ENCODE data around the gene WDR45.

Gene WDR45

DNA sequence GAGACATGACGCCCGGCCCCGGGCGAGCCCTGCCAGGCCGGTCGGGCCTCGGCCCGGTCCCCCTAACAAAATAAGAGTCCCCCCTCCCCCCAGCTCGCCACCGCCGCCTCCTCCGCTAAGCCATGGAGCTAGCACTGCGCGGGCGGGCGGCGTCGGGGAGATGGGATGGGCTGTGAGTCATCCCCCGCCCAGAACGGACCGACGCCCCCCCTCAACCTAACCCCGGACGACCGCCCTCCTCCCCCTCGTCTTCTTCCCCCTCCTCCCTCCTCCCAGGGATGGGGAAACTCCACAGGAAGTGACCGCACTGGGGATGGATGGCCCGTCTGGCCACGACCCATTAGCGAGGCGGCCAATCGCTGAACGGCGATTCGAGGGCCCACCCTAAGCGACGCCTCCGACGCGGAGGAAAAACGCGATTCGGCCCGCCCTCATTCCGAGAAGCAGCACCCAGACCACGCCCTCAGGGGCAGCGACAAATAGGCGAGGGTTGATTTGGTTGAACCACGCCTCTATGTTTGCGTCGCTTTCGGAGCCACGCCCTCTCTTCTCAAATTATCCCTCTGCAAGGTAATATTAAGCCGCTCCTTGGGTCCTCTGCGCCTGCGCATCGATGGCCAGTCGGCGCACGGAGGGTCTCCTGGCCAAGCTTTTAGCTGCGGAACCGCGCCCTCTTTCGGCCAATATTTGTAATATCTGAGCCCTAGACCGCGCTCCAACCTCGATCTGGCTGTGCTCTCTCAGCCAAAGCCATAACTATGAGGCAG is 36.3 kb downstream of the WDR45 start, which contains the start of gene TFE3:
TSS of gene TFE3 (minus strand) at position 138 of the 767 bp plus-strand sequence. CDS start at position 7, 131 bp downstream.
- peak; percentile 98 for DNase-seq (ENCODE audit: low read depth, low spot score)

- no peak for DNase-seq (ENCODE audit: low read depth, low spot score)
Observed at GRCh38 chrX:49042581-49043219, 37.0 kb downstream of the WDR45 start.

DNA sequence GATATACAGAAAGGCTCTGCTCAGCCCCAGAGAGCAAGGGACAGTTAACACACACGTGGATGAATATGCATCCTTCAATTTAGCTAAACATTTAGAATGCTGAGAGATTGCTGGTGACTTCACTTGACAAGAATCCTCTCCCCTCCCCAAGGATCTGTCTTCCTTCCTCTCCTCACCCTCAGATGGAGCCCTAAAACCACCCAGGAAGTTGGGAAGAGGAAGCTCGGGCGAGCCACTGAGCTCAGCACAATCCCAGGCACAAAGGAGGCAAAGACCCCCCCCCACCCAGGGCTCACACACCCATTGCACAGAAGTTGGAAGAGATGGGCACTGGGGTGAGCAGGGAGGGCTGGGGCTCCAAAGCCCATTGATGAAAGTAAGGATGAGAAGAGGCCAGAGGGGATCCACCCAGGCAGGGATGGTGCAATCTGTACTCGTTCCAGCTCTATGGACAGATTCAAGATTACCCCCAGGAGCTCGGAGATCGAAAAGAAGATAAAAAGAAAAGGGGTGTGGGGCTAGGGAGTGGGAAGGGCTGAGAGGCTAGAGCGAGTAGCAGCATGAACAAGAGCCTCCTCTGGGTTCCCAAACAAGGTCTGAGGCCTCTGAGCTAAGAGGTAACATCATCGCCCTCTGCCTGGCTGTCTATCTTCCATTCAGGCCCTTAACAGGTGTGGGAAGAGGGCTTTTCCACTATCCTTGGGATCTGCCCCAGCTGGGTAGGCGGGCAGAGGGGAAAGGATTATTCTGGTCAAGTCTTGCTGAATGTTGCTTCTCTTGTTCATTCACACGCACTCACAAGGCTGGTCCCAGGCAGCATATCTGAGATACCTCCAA is 37.7 kb downstream of the WDR45 start:
- DNase-seq (ENCODE audit: low read depth, low spot score) = peak; percentile 45

GRCh38 chrX:49040376-49040955 is 39.2 kb downstream of the WDR45 start:
- DNase-seq (ENCODE audit: low read depth, low spot score) = peak; percentile 25

GRCh38 chrX:49039598-49040375 is 39.9 kb downstream of the WDR45 start:
- DNase-seq (ENCODE audit: low read depth, low spot score) = peak; percentile 93

GRCh38 chrX:49037883-49038475 is 41.7 kb downstream of the WDR45 start:
- DNase-seq (ENCODE audit: low read depth, low spot score) = peak; percentile 21

- DNase-seq (ENCODE audit: low read depth, low spot score) = no peak
Observed at GRCh38 chrX:49030283-49030682, 49.4 kb downstream of the WDR45 start.

- no peak for DNase-seq (ENCODE audit: low read depth, low spot score)
Observed at GRCh38 chrX:49029876-49030275, 49.8 kb downstream of the WDR45 start.
